Occipital lobe (tissue), 2 donors: Measurements from ENCODE around the gene NAP1L4. TPM values are rescaled to one million over a fixed set of nuclear protein-coding genes. Genes with fewer than 3 reads are reported as not detected.
A peak's percentile ranks its signal among the peaks of the same experiment; 100 is the strongest.

Source experiments
- small RNA-seq: library from RNA; depleted of rRNA; stranded (forward); fragments of <200 nt; gene quantifications from one replicate; pipeline ENCODE3, GENCODE V24; 2014
- total RNA-seq: library from RNA; depleted of rRNA; stranded (reverse); fragments of >200 nt; gene quantifications from one replicate; pipeline ENCODE4 v1.2.3, GENCODE V29; 2014

NAP1L4 gene
- total RNA-seq, 1 donor from 2014 or later, result 207 TPM

Small RNA genes within 50 kb of the gene (small RNA-seq; reads per million reads assigned to genes)
- 15.7 reads per million, percentile 93 among the genes with 10 or more reads in this experiment for gene SNORA54

Other genes starting within 250 kb of the NAP1L4 start
- gene CDKN1C, start 106.6 kb downstream of the NAP1L4 start, total RNA-seq, result 34.5 TPM
- gene PHLDA2, start 62.9 kb downstream of the NAP1L4 start, total RNA-seq, result not detected
- 35.7 TPM for gene CARS1, start 65.1 kb upstream of the NAP1L4 start, total RNA-seq
- gene OSBPL5, start 173.0 kb upstream of the NAP1L4 start, total RNA-seq, result 31.2 TPM
- gene MRGPRG, start 226.5 kb upstream of the NAP1L4 start, total RNA-seq, result not detected
- gene MRGPRE, start 240.1 kb upstream of the NAP1L4 start, total RNA-seq, result not detected